Neuron (in vitro differentiated cells): ENCODE measurements around the gene PRSS16.

Experiments used
- H2AFZ ChIP-seq: one replicate; pipeline ENCODE4 v1.6.1; 2013; ENCODE audit warnings: low read depth, mild to moderate bottlenecking, inconsistent platforms, low read length, moderate library complexity
- H3K27me3 ChIP-seq: one replicate; pipeline ENCODE4 v1.6.1; 2013; ENCODE audit warnings: low read length; ENCODE audit not compliant: insufficient read depth
- H3K36me3 ChIP-seq: one replicate; pipeline ENCODE4 v1.6.1; 2013; ENCODE audit warnings: low read length; ENCODE audit not compliant: insufficient read depth
- H3K4me1 ChIP-seq: one replicate; pipeline ENCODE4 v1.6.1; 2013; ENCODE audit warnings: low read length; ENCODE audit not compliant: insufficient read depth
- H3K4me3 ChIP-seq: 2 replicates; pipeline ENCODE4 v1.5.1; 2013; ENCODE audit warnings: mild to moderate bottlenecking, low read length, moderate library complexity
- H3K9me3 ChIP-seq: one replicate; pipeline ENCODE4 v1.6.1; 2013; ENCODE audit warnings: low read length

The PRSS16 gene

DNA sequence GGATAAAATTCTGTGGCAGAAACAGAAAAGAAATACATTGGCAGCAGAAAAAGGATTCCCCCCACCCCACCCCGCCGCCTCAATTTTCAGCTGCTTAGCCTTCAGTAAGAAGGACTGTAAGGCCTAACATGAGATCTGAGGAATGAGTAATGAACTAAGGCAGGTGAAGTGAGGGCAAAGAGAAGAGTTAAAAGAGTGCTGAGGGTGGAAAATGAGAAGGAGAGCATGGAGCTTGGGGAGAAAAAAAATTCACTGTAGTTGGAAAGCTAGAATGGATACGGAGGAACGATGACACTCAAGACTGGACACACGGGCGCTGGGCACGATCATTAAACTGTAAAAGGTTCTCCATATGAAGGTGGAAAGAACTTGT lies 50.0 kb downstream of the PRSS16 start:
- H3K36me3 ChIP-seq = no peaks in the 10 kb centered on the region
- no peak overlapping the region for H3K4me3 ChIP-seq
- H3K4me1 ChIP-seq = peaks cover 7% of the 10 kb centered on the region
- H3K27me3 ChIP-seq = peaks cover 50% of the 10 kb centered on the region
- peaks cover 8% of the 10 kb centered on the region for H3K9me3 ChIP-seq
- H2AFZ ChIP-seq = no peak overlapping the region

DNA sequence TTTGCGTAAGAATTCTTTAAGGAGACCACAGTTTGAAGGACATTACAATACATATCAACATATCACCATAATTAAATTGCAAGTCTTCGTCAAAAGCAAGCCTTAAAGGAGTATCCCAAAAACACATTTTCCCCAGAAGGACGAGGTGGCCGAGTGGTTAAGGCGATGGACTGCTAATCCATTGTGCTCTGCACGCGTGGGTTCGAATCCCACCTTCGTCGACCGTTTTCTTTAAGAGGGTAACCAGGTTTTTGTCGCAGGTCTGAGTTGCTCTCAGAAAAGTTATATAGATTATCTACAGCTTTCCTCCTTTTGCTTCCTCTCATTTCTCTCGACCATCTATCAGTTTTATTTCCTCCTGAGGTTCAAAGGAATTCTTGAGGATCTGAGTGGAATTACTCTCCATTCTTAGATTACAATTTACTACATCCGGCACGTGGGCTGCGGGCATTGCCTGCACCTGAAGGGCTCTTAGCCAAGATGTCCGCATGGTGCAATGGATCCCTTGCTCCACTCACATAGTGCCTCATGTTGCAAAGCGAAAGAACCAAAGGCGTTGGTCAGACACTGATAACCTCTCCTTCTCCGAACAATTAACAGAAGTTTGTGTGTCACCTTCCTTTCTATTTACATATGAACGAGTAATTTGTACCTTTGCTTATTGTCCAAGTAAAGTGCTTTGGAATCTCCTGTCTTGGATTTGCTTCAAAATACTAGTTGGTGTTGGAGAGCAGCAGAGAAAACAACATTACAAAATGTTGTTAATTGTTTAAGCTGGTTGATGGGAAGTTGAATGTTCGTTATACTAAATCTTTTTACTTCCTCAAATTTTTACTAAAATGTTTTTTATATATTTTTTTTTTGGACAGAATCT lies 50.6 kb downstream of the PRSS16 start:
- H2AFZ ChIP-seq = no peak overlapping the region
- H3K36me3 ChIP-seq = no peaks in the 10 kb centered on the region
- H3K4me1 ChIP-seq = peaks cover 7% of the 10 kb centered on the region
- H3K9me3 ChIP-seq = peaks cover 6% of the 10 kb centered on the region
- no peak overlapping the region for H3K4me3 ChIP-seq
- peaks cover 49% of the 10 kb centered on the region for H3K27me3 ChIP-seq

DNA sequence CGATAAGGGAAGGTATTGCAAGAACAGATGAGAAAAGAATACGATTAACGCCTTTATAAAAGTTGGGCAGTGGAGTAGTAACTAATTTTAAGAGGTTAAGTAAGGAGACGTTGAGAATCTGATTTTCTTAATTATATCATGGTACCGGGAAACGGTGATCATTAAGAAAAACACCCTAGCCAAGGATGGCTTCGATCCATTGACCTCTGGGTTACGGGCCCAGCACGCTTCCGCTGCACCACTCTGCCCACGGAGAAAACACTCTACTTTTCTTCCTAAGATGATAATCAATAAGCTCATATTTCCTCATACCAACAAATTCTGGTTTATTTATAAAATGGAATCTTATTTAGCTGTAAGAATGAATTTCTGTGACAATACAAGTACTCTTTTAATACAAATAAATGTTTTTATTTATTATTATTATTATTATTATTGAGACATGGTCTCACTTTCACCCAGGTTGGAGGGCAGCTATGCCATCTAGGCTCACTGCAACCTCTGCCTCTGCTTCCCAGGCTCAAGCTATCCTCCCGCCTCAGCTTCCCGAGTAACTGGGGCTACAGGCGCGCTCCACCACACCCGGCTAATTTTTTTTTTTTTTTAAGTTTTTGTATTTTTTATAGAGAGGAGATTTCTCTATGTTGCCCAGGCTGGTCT lies 56.2 kb downstream of the PRSS16 start:
- no peaks in the 10 kb centered on the region for H3K27me3 ChIP-seq
- no peaks in the 10 kb centered on the region for H3K9me3 ChIP-seq
- no peak overlapping the region for H2AFZ ChIP-seq
- no peaks in the 10 kb centered on the region for H3K4me1 ChIP-seq
- H3K4me3 ChIP-seq = no peak overlapping the region
- no peaks in the 10 kb centered on the region for H3K36me3 ChIP-seq
